Keratinocyte (primary cell): ENCODE data around the gene AQP2. TPM values are rescaled to one million over a fixed set of nuclear protein-coding genes. Genes with fewer than 3 reads are reported as not detected.

Experiments
- DNase-seq: peaks from one replicate; pipeline ENCODE4 v3.0.0-alpha.2; 2011; ENCODE audit warnings: low read depth, missing footprints, low spot score
- FAIRE-seq: peaks from 2 replicates; lab custom pipeline; 2011; peaks lifted over from hg19 to GRCh38; lab: Jason Lieb, UNC
- H2AFZ ChIP-seq: 2 replicates; pipeline ENCODE4 v1.6.0; 2012; ENCODE audit warnings: low read length, control low read depth, inconsistent platforms; ENCODE audit not compliant: control insufficient read depth
- H3K27ac ChIP-seq: 2 replicates; pipeline ENCODE4 v1.5.1; 2011; ENCODE audit warnings: low read length; ENCODE audit not compliant: control insufficient read depth, insufficient read depth
- H3K27me3 ChIP-seq: 3 replicates; pipeline ENCODE4 v1.6.0; 2011; ENCODE audit warnings: low read length; ENCODE audit not compliant: control insufficient read depth, insufficient read depth; ENCODE audit errors: extremely low read depth
- H3K36me3 ChIP-seq, 2 experiments: 2 replicates in 1 of 2; 3 replicates in 1 of 2; pipeline ENCODE4 v1.5.1; 2011; ENCODE audit warnings: low read length in 2 of 2, mild to moderate bottlenecking in 1 of 2; ENCODE audit not compliant: control insufficient read depth in 2 of 2, insufficient read depth in 2 of 2; ENCODE audit errors: extremely low read depth in 1 of 2
- H3K4me1 ChIP-seq: 3 replicates; pipeline ENCODE4 v1.5.1; 2011; ENCODE audit warnings: low read length; ENCODE audit not compliant: control insufficient read depth, insufficient read depth; ENCODE audit errors: extremely low read depth
- H3K4me2 ChIP-seq: 3 replicates; pipeline ENCODE4 v1.6.0; 2011; ENCODE audit warnings: low read depth, low read length; ENCODE audit not compliant: control insufficient read depth, insufficient read depth; ENCODE audit errors: extremely low read depth
- H3K4me3 ChIP-seq, 3 experiments: fragments of 200-600 bp in 1 of 3; sonication (generic) in 1 of 3; 2 replicates in 2 of 3; 3 replicates in 1 of 3; pipeline ENCODE4 v1.5.1; 2011 to 2016; ENCODE audit warnings: low read length in 3 of 3, mild to moderate bottlenecking in 3 of 3, control low read depth in 2 of 3, inconsistent platforms in 1 of 3, low read depth in 1 of 3, mixed read lengths in 1 of 3, mixed run types in 1 of 3, moderate library complexity in 1 of 3; ENCODE audit not compliant: control insufficient read depth in 2 of 3, insufficient read depth in 2 of 3; ENCODE audit errors: extremely low read depth in 1 of 3
- H3K79me2 ChIP-seq: 2 replicates; pipeline ENCODE4 v1.6.0; 2012; ENCODE audit warnings: low read length; ENCODE audit not compliant: control insufficient read depth, insufficient read depth
- H3K9ac ChIP-seq: 3 replicates; pipeline ENCODE4 v1.6.0; 2011; ENCODE audit warnings: low read length; ENCODE audit not compliant: control insufficient read depth, insufficient read depth; ENCODE audit errors: extremely low read depth
- H3K9me1 ChIP-seq: 3 replicates; pipeline ENCODE4 v1.6.0; 2011; ENCODE audit warnings: low read length; ENCODE audit not compliant: control insufficient read depth, insufficient read depth; ENCODE audit errors: extremely low read depth
- H3K9me3 ChIP-seq: 2 replicates; pipeline ENCODE4 v1.5.1; 2012; ENCODE audit warnings: low read depth, low read length; ENCODE audit not compliant: control insufficient read depth
- H4K20me1 ChIP-seq: 3 replicates; pipeline ENCODE4 v1.6.0; 2011; ENCODE audit warnings: low read length; ENCODE audit not compliant: control insufficient read depth, insufficient read depth; ENCODE audit errors: extremely low read depth
- CTCF ChIP-seq, 3 experiments: IDR thresholded peaks in 1 of 3; conservative IDR thresholded peaks in 1 of 3; optimal IDR thresholded peaks in 1 of 3; 2 replicates in 2 of 3; 3 replicates in 1 of 3; pipeline versions ENCODE3 to v1.5.1; 2011; ENCODE audit warnings: low read length in 3 of 3, mild to moderate bottlenecking in 3 of 3, moderate library complexity in 2 of 3, control low read depth in 1 of 3, inconsistent platforms in 1 of 3; ENCODE audit not compliant: insufficient read depth in 2 of 3; ENCODE audit errors: extremely low read depth in 1 of 3
- EZH2 ChIP-seq: IDR thresholded peaks from one replicate; pipeline ENCODE4 v1.6.1; 2012; ENCODE audit warnings: inconsistent platforms, mild to moderate bottlenecking, low read length, moderate library complexity
- dilution Hi-C: fragments of 300-500 bp; cut with MboI; formaldehyde crosslinking; loops from one replicate; pipeline ENCODE4 v1.7.0; 2020; ENCODE audit warnings: low sequenced_read_pairs; ENCODE audit not compliant: extremely low pct_ligation_motif_present
- polyA plus RNA-seq, 5 experiments: library from polyadenylated mRNA; depleted of rRNA in 3 of 5; stranded (reverse) in 3 of 5; stranded (forward) in 1 of 5; unstranded in 1 of 5; fragments of >200 nt; gene quantifications; 1 replicate in 1 of 5; 2 replicates in 3 of 5; 3 replicates in 1 of 5; pipeline versions ENCODE4 v1.2.1 to v1.2.3, GENCODE V29; 2011 to 2012; ENCODE audit warnings: missing spikeins in 2 of 5, low read depth in 1 of 5, low replicate concordance in 1 of 5

Gene AQP2
- polyA plus RNA-seq, 1 donor (not counting 4 experiments of a cell fraction or from before 2014, with no cell fraction given), result not detected

- TF ChIP-seq EZH2 (no peak), CTCF (optimal IDR thresholded peaks at IDR 0.05 in 1 of 3, IDR thresholded peaks at IDR 0.05 in 1 of 3, conservative IDR thresholded peaks at IDR 0.05 in 1 of 3; ENCODE audit: extremely low read depth in 1 of 3, insufficient read depth in 2 of 3, low read length in 3 of 3) (no peak)
- FAIRE-seq, result no peak
- no peaks in the 10 kb centered on the region for H3K36me3 ChIP-seq
These were observed 39.3 kb upstream of the AQP2 start for GRCh38 chr12:49911213-49911605.

GRCh38 chr12:49912345-49913255 lies 37.9 kb upstream of the AQP2 start:
- no peak overlapping the region for H2AFZ ChIP-seq
- no peak overlapping the region for H3K27ac ChIP-seq
- DNase-seq, result no peak
- no peaks in the 10 kb centered on the region for H3K36me3 ChIP-seq
- FAIRE-seq, result no peak
- H3K27me3 ChIP-seq, result peaks cover 2% of the 10 kb centered on the region
- no peaks in the 10 kb centered on the region for H3K9me3 ChIP-seq
- no peaks in the 10 kb centered on the region for H4K20me1 ChIP-seq
- H3K9ac ChIP-seq, result no peak overlapping the region
- H3K9me1 ChIP-seq, result no peaks in the 10 kb centered on the region
- peaks cover 7% of the 10 kb centered on the region for H3K4me1 ChIP-seq
- no peak for TF ChIP-seq EZH2
- TF ChIP-seq CTCF (optimal IDR thresholded peaks at IDR 0.05 in 1 of 3, IDR thresholded peaks at IDR 0.05 in 1 of 3, conservative IDR thresholded peaks at IDR 0.05 in 1 of 3; ENCODE audit: extremely low read depth in 1 of 3, insufficient read depth in 2 of 3, low read length in 3 of 3), result no peak
- no peak overlapping the region for H3K4me2 ChIP-seq
- dilution Hi-C loops, result no loop called here
- H3K4me3 ChIP-seq, result no peak overlapping the region
- H3K79me2 ChIP-seq, result no peaks in the 10 kb centered on the region

More at GRCh38 chr12:49911213-49911605, 39.3 kb upstream of the AQP2 start:
- Histone ChIP-seq H3K4me1 (peaks cover 7% of the 10 kb centered on the region), H3K4me2 (no peak overlapping the region), H3K79me2 (no peaks in the 10 kb centered on the region), H4K20me1 (no peaks in the 10 kb centered on the region), H3K9me3 (no peaks in the 10 kb centered on the region), H3K27ac (no peak overlapping the region), H3K9ac (no peak overlapping the region), H3K4me3 (no peak overlapping the region), H2AFZ (no peak overlapping the region), H3K9me1 (no peaks in the 10 kb centered on the region), H3K27me3 (peaks cover 2% of the 10 kb centered on the region)
- dilution Hi-C loops, result no loop called here
- no peak for DNase-seq
